ENCODE measurements around the gene RAP2A.
A peak's percentile ranks its signal among the peaks of the same experiment; 100 is the strongest.

Gene RAP2A

GRCh38 chr13:97433727-97434396 lies at the start of gene RAP2A:
Gene RAP2A (plus strand): TSS chr13:97434169. CDS start chr13:97434471, 302 bp downstream.
- peak; percentile 73 to 94 (median 82) for DNase-seq

GRCh38 chr13:97384371-97384770 lies 49.6 kb upstream of the RAP2A start:
- DNase-seq, result no peak

- no peak for DNase-seq
Observed at GRCh38 chr13:97385146-97385545, 48.8 kb upstream of the RAP2A start.

GRCh38 chr13:97385854-97386253 lies 48.1 kb upstream of the RAP2A start:
- no peak for DNase-seq

GRCh38 chr13:97386801-97387484 lies 47.0 kb upstream of the RAP2A start:
- no peak for DNase-seq

GRCh38 chr13:97387485-97387839 lies 46.5 kb upstream of the RAP2A start:
- DNase-seq, result no peak

- DNase-seq, result no peak
Observed at GRCh38 chr13:97387890-97388289, 46.1 kb upstream of the RAP2A start.

- DNase-seq, result no peak
Observed at GRCh38 chr13:97388373-97388772, 45.6 kb upstream of the RAP2A start.

- DNase-seq, result no peak
Observed at GRCh38 chr13:97390941-97391600, 42.9 kb upstream of the RAP2A start.

GRCh38 chr13:97392020-97392419 lies 41.9 kb upstream of the RAP2A start:
- no peak for DNase-seq

- DNase-seq, result no peak
Observed at GRCh38 chr13:97394542-97394941, 39.4 kb upstream of the RAP2A start.

- DNase-seq, result no peak
Observed at GRCh38 chr13:97395447-97396136, 38.4 kb upstream of the RAP2A start.

GRCh38 chr13:97397267-97397666 lies 36.7 kb upstream of the RAP2A start:
- no peak for DNase-seq

GRCh38 chr13:97401421-97401820 lies 32.5 kb upstream of the RAP2A start:
- DNase-seq, result no peak

- DNase-seq, result no peak
Observed at GRCh38 chr13:97403893-97404750, 29.8 kb upstream of the RAP2A start.

- no peak for DNase-seq
Observed at GRCh38 chr13:97407540-97407939, 26.4 kb upstream of the RAP2A start.

GRCh38 chr13:97408938-97409337 lies 25.0 kb upstream of the RAP2A start:
- DNase-seq, result no peak

- no peak for DNase-seq
Observed at GRCh38 chr13:97411984-97412383, 22.0 kb upstream of the RAP2A start.

GRCh38 chr13:97413694-97414093 lies 20.3 kb upstream of the RAP2A start:
- DNase-seq, result no peak

GRCh38 chr13:97414392-97414791 lies 19.6 kb upstream of the RAP2A start:
- DNase-seq, result no peak

- DNase-seq, result no peak
Observed at GRCh38 chr13:97417698-97418097, 16.3 kb upstream of the RAP2A start.
